LNCaP clone FGC (cell line): ENCODE results near the gene C15orf62.

Experiments used
- DNase-seq: peaks from one replicate; pipeline ENCODE4 v3.0.0-alpha.2; 2011; ENCODE audit warnings: low read depth
- H3K4me3 ChIP-seq: 2 replicates; pipeline ENCODE4 v1.5.1; 2011; ENCODE audit warnings: mild to moderate bottlenecking, low read depth, low read length, control low read depth
- CTCF ChIP-seq: IDR thresholded peaks from 2 replicates; pipeline ENCODE4 v1.5.1; 2012; ENCODE audit warnings: mild to moderate bottlenecking; ENCODE audit not compliant: control insufficient read depth, insufficient read depth; ENCODE audit errors: extremely low read depth

Gene C15orf62

GRCh38 chr15:40746916-40747418 lies 22.8 kb upstream of the C15orf62 start:
- no peak for TF ChIP-seq CTCF
- H3K4me3 ChIP-seq = no peak overlapping the region
- DNase-seq = no peak

- no peak for DNase-seq
- no peak for TF ChIP-seq CTCF
- H3K4me3 ChIP-seq = no peak overlapping the region
Measured at GRCh38 chr15:40747685-40748631, 21.8 kb upstream of the C15orf62 start.

- no peak for DNase-seq
- no peak for TF ChIP-seq CTCF
- no peak overlapping the region for H3K4me3 ChIP-seq
Measured at GRCh38 chr15:40749151-40749630, 20.6 kb upstream of the C15orf62 start.

GRCh38 chr15:40750885-40751284 lies 18.9 kb upstream of the C15orf62 start:
- DNase-seq = no peak
- no peak for TF ChIP-seq CTCF
- no peak overlapping the region for H3K4me3 ChIP-seq

DNA sequence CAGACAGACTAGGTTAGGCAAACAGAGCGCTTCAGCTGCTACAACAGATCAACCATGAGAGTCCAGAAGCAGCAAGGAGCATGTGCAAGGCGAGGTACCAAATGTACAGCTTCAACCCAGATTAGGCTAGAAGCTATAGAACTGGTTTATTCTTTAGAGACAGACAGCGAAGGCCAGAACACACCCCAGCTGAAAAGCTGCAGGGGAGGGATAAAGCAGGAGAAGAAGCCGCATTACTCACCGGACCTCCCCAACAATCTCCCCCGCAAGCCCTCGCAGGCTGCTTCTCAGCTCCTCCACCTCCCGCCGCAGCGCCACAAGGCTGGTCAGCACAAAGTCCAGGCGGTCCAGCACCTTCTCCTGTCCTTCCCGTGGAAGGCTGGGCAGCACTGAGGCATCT lies 18.0 kb upstream of the C15orf62 start:
- no peak for DNase-seq
- no peak for TF ChIP-seq CTCF
- no peak overlapping the region for H3K4me3 ChIP-seq

DNA sequence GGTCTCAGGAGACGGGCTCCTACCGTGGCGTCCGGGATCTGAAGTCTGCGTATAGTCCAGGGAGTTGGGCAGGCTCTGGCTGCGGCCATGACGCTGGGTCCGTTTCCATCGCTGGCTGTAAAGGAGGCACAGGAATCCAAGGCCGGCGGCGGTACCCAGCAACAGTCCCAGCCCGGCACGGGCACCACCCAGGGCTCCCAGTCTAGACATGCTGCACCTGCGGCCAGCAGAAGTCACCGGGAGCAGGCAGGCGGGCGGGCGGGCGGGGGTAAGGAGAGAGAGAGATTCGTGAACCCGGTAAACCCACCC lies 15.3 kb upstream of the C15orf62 start:
- peak overlapping the region; percentile 99 for H3K4me3 ChIP-seq
- TF ChIP-seq CTCF = no peak

More for the DNA sequence above, 15.3 kb upstream of the C15orf62 start:
- no peak for DNase-seq
